ENCODE measurements around the gene HDDC2.

Gene HDDC2

GRCh38 chr6:125268765-125269164 lies 33.0 kb downstream of the HDDC2 start:
- DNase-seq: no peak

GRCh38 chr6:125267806-125268523 lies 33.8 kb downstream of the HDDC2 start:
- no peak for DNase-seq

GRCh38 chr6:125264476-125264875 lies 37.3 kb downstream of the HDDC2 start:
- no peak for DNase-seq

GRCh38 chr6:125262016-125263013 lies 39.5 kb downstream of the HDDC2 start:
- peak; percentile 3 to 4 for DNase-seq

GRCh38 chr6:125259354-125259736 lies 42.4 kb downstream of the HDDC2 start:
- DNase-seq: no peak

GRCh38 chr6:125258651-125259353 lies 43.0 kb downstream of the HDDC2 start:
- peak; percentile 74 to 80 for DNase-seq

- DNase-seq: no peak
Measured at GRCh38 chr6:125257351-125257750, 44.4 kb downstream of the HDDC2 start.

GRCh38 chr6:125255201-125255600 lies 46.6 kb downstream of the HDDC2 start:
- DNase-seq: no peak

GRCh38 chr6:125254321-125254720 lies 47.4 kb downstream of the HDDC2 start:
- no peak for DNase-seq

GRCh38 chr6:125253881-125254280 lies 47.9 kb downstream of the HDDC2 start:
- DNase-seq: no peak

- DNase-seq: no peak
Measured at GRCh38 chr6:125252891-125253290, 48.9 kb downstream of the HDDC2 start.

GRCh38 chr6:125251516-125252220 lies 50.1 kb downstream of the HDDC2 start:
- DNase-seq: no peak

GRCh38 chr6:125250511-125250910 lies 51.3 kb downstream of the HDDC2 start:
- DNase-seq: no peak

GRCh38 chr6:125248136-125248535 lies 53.6 kb downstream of the HDDC2 start:
- no peak for DNase-seq

- DNase-seq: no peak
Measured at GRCh38 chr6:125246566-125246965, 55.2 kb downstream of the HDDC2 start.

GRCh38 chr6:125245523-125246264 lies 56.1 kb downstream of the HDDC2 start:
- DNase-seq: no peak

GRCh38 chr6:125245109-125245508 lies 56.7 kb downstream of the HDDC2 start:
- DNase-seq: no peak

- DNase-seq: no peak
Measured at GRCh38 chr6:125237764-125238163, 64.0 kb downstream of the HDDC2 start.

- DNase-seq: no peak
Measured at GRCh38 chr6:125236536-125237327, 65.0 kb downstream of the HDDC2 start.

- DNase-seq: no peak
Measured at GRCh38 chr6:125233202-125233601, 68.6 kb downstream of the HDDC2 start.

GRCh38 chr6:125232466-125232865 lies 69.3 kb downstream of the HDDC2 start:
- no peak for DNase-seq
